Panc1 (cell line): ENCODE measurements around the gene CRCP. TPM values are rescaled to one million over a fixed set of nuclear protein-coding genes. Genes with fewer than 3 reads are reported as not detected.
"Not testable (repeated sequence)": the region's sequence is repeated elsewhere in the genome, so short reads cannot be mapped to it uniquely, and the experiment has no call there.

Source experiments
- ATAC-seq: fragments of 200-7000 bp; cut with Tn5 transposase; 2 replicates; pipeline ENCODE4 v1.9.1; 2020; ENCODE audit warnings: mild to moderate bottlenecking, moderate library complexity
- BruUV-seq: library from RNA; stranded (reverse); fragments of 400-500 nt; replicated peaks from 2 replicates; lab custom pipeline; 2021; lab: Mats Ljungman, UMichigan
- CTCF ChIA-PET: fragments of 300-600 bp; sonication (Branson Sonifier 250); formaldehyde crosslinking; loops from one replicate; lab custom pipeline; 2022; ENCODE audit warnings: antibody characterized with exemption; lab: Charles Lee
- POLR2A ChIA-PET: fragments of 300-600 bp; sonication (Branson Sonifier 250); formaldehyde crosslinking; loops from one replicate; lab custom pipeline; 2022; ENCODE audit warnings: antibody characterized with exemption; lab: Charles Lee
- DNase-seq: peaks from one replicate; pipeline ENCODE4 v3.0.0-alpha.2; 2010; ENCODE audit warnings: low read depth, low spot score
- H3K27ac ChIP-seq: 2 replicates; pipeline ENCODE4 v1.5.1; 2011; ENCODE audit warnings: mild to moderate bottlenecking, low read length, inconsistent platforms
- H3K27me3 ChIP-seq: fragments of 200-500 bp; sonication (Bioruptor generic); 2 replicates; pipeline ENCODE4 v1.6.0; 2014; ENCODE audit warnings: low read length, inconsistent platforms; ENCODE audit not compliant: control insufficient read depth, insufficient read depth
- H3K36me3 ChIP-seq: fragments of 200-500 bp; sonication (Bioruptor generic); 2 replicates; pipeline ENCODE4 v1.5.1; 2014; ENCODE audit warnings: inconsistent platforms, mild to moderate bottlenecking, low read length, moderate library complexity; ENCODE audit not compliant: control insufficient read depth, insufficient read depth
- H3K4me1 ChIP-seq: 2 replicates; pipeline ENCODE4 v1.5.1; 2011; ENCODE audit warnings: inconsistent platforms, mild to moderate bottlenecking, low read length, moderate library complexity; ENCODE audit not compliant: control insufficient read depth, insufficient read depth
- H3K4me3 ChIP-seq, 2 experiments: 2 replicates each; pipeline ENCODE4 v1.5.1; 2011 to 2012; ENCODE audit warnings: low read depth in 2 of 2, low read length in 2 of 2, mild to moderate bottlenecking in 2 of 2, inconsistent platforms in 1 of 2, moderate library complexity in 1 of 2
- H3K9me3 ChIP-seq: fragments of 200-500 bp; sonication (Bioruptor generic); 2 replicates; pipeline ENCODE4 v1.5.1; 2014; ENCODE audit warnings: low read depth, mild to moderate bottlenecking, inconsistent platforms, low read length, moderate library complexity; ENCODE audit not compliant: control insufficient read depth, insufficient read depth
- POLR2AphosphoS5 ChIP-seq: IDR thresholded peaks from 2 replicates; pipeline ENCODE4 v1.6.1; 2012; ENCODE audit warnings: mild to moderate bottlenecking, low read depth, low read length, moderate library complexity
- SIN3A ChIP-seq: IDR thresholded peaks from 2 replicates; pipeline ENCODE4 v1.6.1; 2012; ENCODE audit warnings: low read depth, mild to moderate bottlenecking, low read length, moderate library complexity, borderline replicate concordance; ENCODE audit not compliant: insufficient read depth
- TCF7L2 ChIP-seq: IDR thresholded peaks from 2 replicates; pipeline ENCODE4 v1.6.1; 2011; ENCODE audit warnings: mild to moderate bottlenecking, low read depth, low read length, inconsistent platforms
- in situ Hi-C: cut with HindIII; loops from 2 replicates; pipeline ENCODE4 v1.10.0; 2016; ENCODE audit warnings: low sequenced_read_pairs, low pct_unique_long_range_greater_than_20kb
- intact Hi-C: fragments of 100-400 bp; cut with micrococcal nuclease; formaldehyde crosslinking; loops from one replicate; pipeline ENCODE4 v1.10.0; 2022; ENCODE audit not compliant: unreplicated experiment
- total RNA-seq: library from RNA; stranded (reverse); gene quantifications from one replicate; pipeline ENCODE4 v1.2.1, GENCODE V29; 2021; ENCODE audit not compliant: unreplicated experiment
- TF ChIP-seq, protein P1 (sequence below), 2 experiments: IDR thresholded peaks; 2 replicates each; pipeline ENCODE4 v1.6.1; 2011 to 2012; ENCODE audit warnings: low read depth in 2 of 2, control low read depth in 1 of 2, low read length in 1 of 2, mild to moderate bottlenecking in 1 of 2, moderate library complexity in 1 of 2; ENCODE audit not compliant: insufficient read depth in 1 of 2
- TF ChIP-seq, protein P2 (sequence below): fragments of 450-650 bp; IDR thresholded peaks from 2 replicates; pipeline ENCODE4 v1.5.1; 2017; ENCODE audit warnings: mild to moderate bottlenecking

CRCP gene
- total RNA-seq, 1 experiment from 2014 or later, result 46.4 TPM

DNA sequence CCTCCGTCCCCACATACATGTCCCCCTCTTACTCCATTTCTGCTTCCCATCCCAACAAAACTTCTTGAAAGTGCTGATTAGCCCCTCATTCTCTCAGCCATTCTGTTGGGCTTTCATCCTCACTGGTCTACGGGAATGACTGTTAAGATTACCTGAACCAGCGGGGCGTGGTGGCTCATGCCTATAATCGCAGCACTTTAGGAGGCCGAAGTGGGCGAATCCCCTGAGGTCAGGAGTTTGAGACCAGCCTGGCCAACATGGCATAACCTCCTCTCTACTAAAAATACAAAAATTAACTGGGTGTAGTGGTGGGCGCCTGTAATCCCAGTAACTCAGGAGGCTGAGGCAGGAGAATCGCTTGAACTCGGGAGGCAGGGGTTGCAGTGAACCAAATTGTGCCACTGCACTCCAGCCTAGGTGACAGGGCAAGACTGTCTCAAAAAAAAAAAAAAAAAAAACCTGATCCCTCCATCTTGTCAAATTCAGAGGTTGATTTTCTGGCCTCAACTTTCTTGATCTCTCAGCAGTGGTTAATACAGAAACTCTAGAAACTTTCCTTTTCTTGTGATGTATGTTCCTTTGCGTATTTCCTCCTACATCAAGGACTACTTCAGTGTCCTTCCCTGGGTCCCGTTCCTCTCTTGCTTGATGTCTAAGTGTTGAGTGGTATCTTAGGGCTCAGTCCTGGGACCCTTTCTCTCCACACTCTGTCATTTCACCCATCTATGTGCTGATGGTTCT, 2.2 kb downstream of the CRCP start:
- intact Hi-C loops, BruUV-seq: not testable (repeated sequence)

DNA sequence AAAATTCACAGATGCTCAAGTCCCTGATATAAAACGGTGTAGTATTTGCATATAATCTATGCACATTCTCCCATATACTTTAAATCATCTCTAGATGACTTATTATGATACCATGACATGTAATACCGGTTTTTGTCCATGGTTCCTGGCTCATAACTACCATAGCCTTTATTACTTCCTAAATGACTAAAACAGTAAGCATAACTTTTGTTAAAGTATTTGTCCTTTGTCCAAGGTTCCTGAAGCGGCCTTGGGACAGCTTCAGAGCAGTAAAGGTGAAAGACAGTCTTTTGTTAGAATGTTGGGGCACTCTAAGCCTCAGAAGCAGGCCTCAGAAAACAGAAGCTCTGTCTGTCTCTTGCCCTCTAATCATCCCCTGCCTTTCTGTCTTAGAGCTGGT, 4.0 kb downstream of the CRCP start:
- intact Hi-C loops, result no loop called here
- Histone ChIP-seq H3K9me3 (no peaks in the 10 kb centered on the region), H3K4me1 (peaks cover 17% of the 10 kb centered on the region), H3K27me3 (no peaks in the 10 kb centered on the region), H3K27ac (no peak overlapping the region; the same call in 1 of the 2 replicates), H3K4me3 (no peak overlapping the region), H3K36me3 (no peaks in the 10 kb centered on the region)
- ATAC-seq, result no peak
- no TSS peak for BruUV-seq
- ChIA-PET POLR2A (no interaction called here), CTCF (no interaction called here)
- TF ChIP-seq, protein P1, sequence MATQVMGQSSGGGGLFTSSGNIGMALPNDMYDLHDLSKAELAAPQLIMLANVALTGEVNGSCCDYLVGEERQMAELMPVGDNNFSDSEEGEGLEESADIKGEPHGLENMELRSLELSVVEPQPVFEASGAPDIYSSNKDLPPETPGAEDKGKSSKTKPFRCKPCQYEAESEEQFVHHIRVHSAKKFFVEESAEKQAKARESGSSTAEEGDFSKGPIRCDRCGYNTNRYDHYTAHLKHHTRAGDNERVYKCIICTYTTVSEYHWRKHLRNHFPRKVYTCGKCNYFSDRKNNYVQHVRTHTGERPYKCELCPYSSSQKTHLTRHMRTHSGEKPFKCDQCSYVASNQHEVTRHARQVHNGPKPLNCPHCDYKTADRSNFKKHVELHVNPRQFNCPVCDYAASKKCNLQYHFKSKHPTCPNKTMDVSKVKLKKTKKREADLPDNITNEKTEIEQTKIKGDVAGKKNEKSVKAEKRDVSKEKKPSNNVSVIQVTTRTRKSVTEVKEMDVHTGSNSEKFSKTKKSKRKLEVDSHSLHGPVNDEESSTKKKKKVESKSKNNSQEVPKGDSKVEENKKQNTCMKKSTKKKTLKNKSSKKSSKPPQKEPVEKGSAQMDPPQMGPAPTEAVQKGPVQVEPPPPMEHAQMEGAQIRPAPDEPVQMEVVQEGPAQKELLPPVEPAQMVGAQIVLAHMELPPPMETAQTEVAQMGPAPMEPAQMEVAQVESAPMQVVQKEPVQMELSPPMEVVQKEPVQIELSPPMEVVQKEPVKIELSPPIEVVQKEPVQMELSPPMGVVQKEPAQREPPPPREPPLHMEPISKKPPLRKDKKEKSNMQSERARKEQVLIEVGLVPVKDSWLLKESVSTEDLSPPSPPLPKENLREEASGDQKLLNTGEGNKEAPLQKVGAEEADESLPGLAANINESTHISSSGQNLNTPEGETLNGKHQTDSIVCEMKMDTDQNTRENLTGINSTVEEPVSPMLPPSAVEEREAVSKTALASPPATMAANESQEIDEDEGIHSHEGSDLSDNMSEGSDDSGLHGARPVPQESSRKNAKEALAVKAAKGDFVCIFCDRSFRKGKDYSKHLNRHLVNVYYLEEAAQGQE (IDR thresholded peaks at IDR 0.05; ENCODE audit: insufficient read depth in 1 of 2, low read depth in 2 of 2, low read length in 1 of 2), result no peak
- TF ChIP-seq, protein P2, sequence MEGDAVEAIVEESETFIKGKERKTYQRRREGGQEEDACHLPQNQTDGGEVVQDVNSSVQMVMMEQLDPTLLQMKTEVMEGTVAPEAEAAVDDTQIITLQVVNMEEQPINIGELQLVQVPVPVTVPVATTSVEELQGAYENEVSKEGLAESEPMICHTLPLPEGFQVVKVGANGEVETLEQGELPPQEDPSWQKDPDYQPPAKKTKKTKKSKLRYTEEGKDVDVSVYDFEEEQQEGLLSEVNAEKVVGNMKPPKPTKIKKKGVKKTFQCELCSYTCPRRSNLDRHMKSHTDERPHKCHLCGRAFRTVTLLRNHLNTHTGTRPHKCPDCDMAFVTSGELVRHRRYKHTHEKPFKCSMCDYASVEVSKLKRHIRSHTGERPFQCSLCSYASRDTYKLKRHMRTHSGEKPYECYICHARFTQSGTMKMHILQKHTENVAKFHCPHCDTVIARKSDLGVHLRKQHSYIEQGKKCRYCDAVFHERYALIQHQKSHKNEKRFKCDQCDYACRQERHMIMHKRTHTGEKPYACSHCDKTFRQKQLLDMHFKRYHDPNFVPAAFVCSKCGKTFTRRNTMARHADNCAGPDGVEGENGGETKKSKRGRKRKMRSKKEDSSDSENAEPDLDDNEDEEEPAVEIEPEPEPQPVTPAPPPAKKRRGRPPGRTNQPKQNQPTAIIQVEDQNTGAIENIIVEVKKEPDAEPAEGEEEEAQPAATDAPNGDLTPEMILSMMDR, result no peak
- TF ChIP-seq TCF7L2, result no peak
- no peak for TF ChIP-seq SIN3A
- no peak for TF ChIP-seq POLR2AphosphoS5
- in situ Hi-C loops, result no loop called here
- no peak for DNase-seq

More for the DNA sequence above, 2.2 kb downstream of the CRCP start:
- DNase-seq, H3K27ac ChIP-seq, H3K4me3 ChIP-seq, in situ Hi-C loops, H3K9me3 ChIP-seq, H3K27me3 ChIP-seq, POLR2A ChIA-PET, ATAC-seq, H3K36me3 ChIP-seq: not testable (repeated sequence)
- H3K4me1 ChIP-seq, result peaks cover 14% of the 10 kb centered on the region
- CTCF ChIA-PET, result interaction anchor here (0.6 kb wide), 1 partner anchor 86 kb away, joined by 3 read pairs; no protein-coding TSS in a partner anchor

DNA sequence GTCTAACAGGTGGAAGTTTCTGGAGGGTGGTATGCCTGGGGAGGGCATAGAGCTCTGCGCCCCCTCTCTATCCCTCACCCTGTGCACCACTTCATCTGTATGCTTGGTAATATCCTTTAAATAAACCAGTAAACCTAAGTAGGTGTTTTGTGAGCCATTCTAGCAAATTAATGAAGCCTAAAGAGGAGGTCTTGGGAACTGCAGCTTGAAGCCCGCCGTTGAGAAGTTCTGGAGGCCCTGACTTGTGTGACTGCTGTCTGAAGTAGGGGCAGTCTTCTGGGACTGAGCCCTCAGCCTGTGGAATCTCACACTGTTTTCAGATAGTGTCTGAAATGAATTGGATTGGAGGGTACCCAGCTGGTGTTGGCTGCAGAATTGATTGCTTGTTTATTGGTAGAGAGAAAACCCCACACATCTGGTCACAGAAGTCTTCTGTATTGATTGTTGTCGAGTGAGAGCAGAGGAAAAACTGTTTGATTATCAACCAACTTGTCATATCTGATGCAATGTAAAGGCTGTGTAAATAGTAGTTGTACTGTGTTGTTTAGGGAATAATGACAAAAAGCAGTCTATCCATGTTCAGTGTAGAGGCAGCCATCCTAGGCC, 4.7 kb downstream of the CRCP start:
- ATAC-seq (no peak), DNase-seq (no peak)
- BruUV-seq, result no TSS peak
- no peak overlapping the region for H3K27ac ChIP-seq
- no peaks in the 10 kb centered on the region for H3K9me3 ChIP-seq
- H3K4me3 ChIP-seq, result no peak overlapping the region
- ChIA-PET POLR2A (interaction anchor here (0.6 to 0.7 kb wide), 2 partner anchors 124 to 302 kb away, joined by 3 read pairs; no protein-coding TSS in a partner anchor), CTCF (no interaction called here)
- H3K36me3 ChIP-seq, result no peaks in the 10 kb centered on the region
- intact Hi-C loops (no loop called here), in situ Hi-C loops (no loop called here)
- TF ChIP-seq, protein P1 (IDR thresholded peaks at IDR 0.05; ENCODE audit: insufficient read depth in 1 of 2, low read depth in 2 of 2, low read length in 1 of 2), result no peak
- TF ChIP-seq TCF7L2, result no peak
- no peak for TF ChIP-seq POLR2AphosphoS5
- TF ChIP-seq, protein P2, result no peak
- TF ChIP-seq SIN3A, result no peak
- no peaks in the 10 kb centered on the region for H3K27me3 ChIP-seq
- peaks cover 17% of the 10 kb centered on the region for H3K4me1 ChIP-seq
